ENCODE measurements around the gene CD300LG.

DNA sequence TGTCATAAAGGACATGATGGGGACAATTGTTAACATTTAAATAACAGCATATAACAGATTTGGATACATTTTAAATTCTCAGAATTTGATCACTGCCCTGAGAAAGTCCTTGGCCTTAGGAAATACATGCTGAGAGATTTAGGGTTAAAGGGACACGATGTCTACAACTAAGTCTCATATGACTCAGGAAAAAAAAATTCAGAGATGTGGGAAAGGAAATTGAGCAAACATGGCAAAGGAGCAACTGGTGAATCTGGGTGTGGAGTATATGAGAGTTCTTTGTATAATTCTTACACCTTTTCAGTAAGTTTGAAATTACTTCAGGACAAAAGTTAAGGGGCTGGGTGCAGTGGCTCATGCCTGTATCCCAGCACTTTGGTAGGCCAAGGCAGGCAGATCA is 32.3 kb upstream of the CD300LG start:
- TF ChIP-seq, protein P1, sequence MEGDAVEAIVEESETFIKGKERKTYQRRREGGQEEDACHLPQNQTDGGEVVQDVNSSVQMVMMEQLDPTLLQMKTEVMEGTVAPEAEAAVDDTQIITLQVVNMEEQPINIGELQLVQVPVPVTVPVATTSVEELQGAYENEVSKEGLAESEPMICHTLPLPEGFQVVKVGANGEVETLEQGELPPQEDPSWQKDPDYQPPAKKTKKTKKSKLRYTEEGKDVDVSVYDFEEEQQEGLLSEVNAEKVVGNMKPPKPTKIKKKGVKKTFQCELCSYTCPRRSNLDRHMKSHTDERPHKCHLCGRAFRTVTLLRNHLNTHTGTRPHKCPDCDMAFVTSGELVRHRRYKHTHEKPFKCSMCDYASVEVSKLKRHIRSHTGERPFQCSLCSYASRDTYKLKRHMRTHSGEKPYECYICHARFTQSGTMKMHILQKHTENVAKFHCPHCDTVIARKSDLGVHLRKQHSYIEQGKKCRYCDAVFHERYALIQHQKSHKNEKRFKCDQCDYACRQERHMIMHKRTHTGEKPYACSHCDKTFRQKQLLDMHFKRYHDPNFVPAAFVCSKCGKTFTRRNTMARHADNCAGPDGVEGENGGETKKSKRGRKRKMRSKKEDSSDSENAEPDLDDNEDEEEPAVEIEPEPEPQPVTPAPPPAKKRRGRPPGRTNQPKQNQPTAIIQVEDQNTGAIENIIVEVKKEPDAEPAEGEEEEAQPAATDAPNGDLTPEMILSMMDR (IDR thresholded peaks at IDR 0.05): no peak
- TF ChIP-seq POLR2A (IDR thresholded peaks at IDR 0.05): no peak

All from ovary (tissue), 3 donors.